SK-N-SH (cell line): ENCODE measurements around the gene KBTBD13. TPM values are rescaled to one million over a fixed set of nuclear protein-coding genes. Genes with fewer than 3 reads are reported as not detected.

Source experiments
- CTCF ChIA-PET: fragments of 300-600, 350-600 bp; formaldehyde crosslinking; extraction: SDS; loops from one replicate; lab custom pipeline; 2021; lab: Yijun Ruan, JAX
- POLR2A ChIA-PET: fragments of 350-600 bp; sonication (Branson Sonifier 250); formaldehyde crosslinking; extraction: SDS; loops from one replicate; lab custom pipeline; 2020; ENCODE audit warnings: antibody characterized with exemption, inconsistent platforms; lab: Yijun Ruan, JAX
- DNase-seq: peaks from one replicate; pipeline ENCODE4 v3.0.0; 2012
- H2AFZ ChIP-seq: fragments of 200-600 bp; sonication (generic); 2 replicates; pipeline ENCODE4 v1.8.1; 2016; ENCODE audit warnings: antibody characterized with exemption, mild to moderate bottlenecking, low read depth
- H3F3A ChIP-seq: fragments of 200-600 bp; sonication (generic); replicated peaks from 2 replicates; pipeline ENCODE3; 2016; ENCODE audit warnings: antibody characterized with exemption, mild to moderate bottlenecking; ENCODE audit not compliant: insufficient read depth
- H3K27ac ChIP-seq, 2 experiments: fragments of 200-500 bp in 1 of 2; fragments of 200-600 bp in 1 of 2; sonication (Bioruptor generic) in 1 of 2; sonication (generic), shearing (Covaris generic) in 1 of 2; 2 replicates each; pipeline versions ENCODE4 v1.5.1 to v1.6.1; 2014 to 2016; ENCODE audit warnings: low read depth in 2 of 2, inconsistent platforms in 1 of 2, low read length in 1 of 2, mild to moderate bottlenecking in 1 of 2, mixed read lengths in 1 of 2
- H3K27me3 ChIP-seq: fragments of 200-600 bp; sonication (generic), shearing (Covaris generic); 2 replicates; pipeline ENCODE4 v1.6.1; 2016; ENCODE audit warnings: mixed run types; ENCODE audit not compliant: insufficient read depth
- H3K36me3 ChIP-seq, 2 experiments: fragments of 200-500 bp in 1 of 2; fragments of 200-600 bp in 1 of 2; sonication (Bioruptor generic) in 1 of 2; sonication (generic) in 1 of 2; replicated peaks in 1 of 2; 2 replicates each; pipeline versions ENCODE3 to v1.5.1; 2014 to 2016; ENCODE audit warnings: low read length in 1 of 2, mild to moderate bottlenecking in 1 of 2; ENCODE audit not compliant: insufficient read depth in 2 of 2, control insufficient read depth in 1 of 2
- H3K4me1 ChIP-seq, 2 experiments: fragments of 200-500 bp in 1 of 2; fragments of 200-600 bp in 1 of 2; sonication (Bioruptor generic) in 1 of 2; sonication (generic), shearing (Covaris generic) in 1 of 2; 2 replicates each; pipeline versions ENCODE4 v1.5.1 to v1.6.1; 2014 to 2016; ENCODE audit warnings: low read depth in 1 of 2, low read length in 1 of 2, mixed run types in 1 of 2; ENCODE audit not compliant: insufficient read depth in 2 of 2, control insufficient read depth in 1 of 2
- H3K4me2 ChIP-seq: fragments of 200-600 bp; sonication (generic), shearing (Covaris generic); 2 replicates; pipeline ENCODE4 v1.6.1; 2017; ENCODE audit warnings: mixed run types
- H3K4me3 ChIP-seq, 2 experiments: fragments of 200-500 bp in 1 of 2; fragments of 200-600 bp in 1 of 2; sonication (Bioruptor generic) in 1 of 2; sonication (generic), shearing (Covaris generic) in 1 of 2; 2 replicates each; pipeline versions ENCODE4 v1.5.1 to v1.8.1; 2014 to 2016; ENCODE audit warnings: low read depth in 2 of 2, inconsistent platforms in 1 of 2, low read length in 1 of 2, mild to moderate bottlenecking in 1 of 2, mixed read lengths in 1 of 2, moderate library complexity in 1 of 2
- H3K79me2 ChIP-seq: fragments of 200-600 bp; sonication (generic); 2 replicates; pipeline ENCODE4 v1.8.1; 2017; ENCODE audit warnings: mild to moderate bottlenecking; ENCODE audit not compliant: insufficient read depth
- H3K9ac ChIP-seq: fragments of 200-600 bp; sonication (generic); 2 replicates; pipeline ENCODE4 v1.6.1; 2017; ENCODE audit warnings: mixed run types
- H3K9me2 ChIP-seq: fragments of 200-600 bp; sonication (generic); 2 replicates; pipeline ENCODE4 v1.6.1; 2017; ENCODE audit warnings: mixed run types
- H3K9me3 ChIP-seq: fragments of 200-600 bp; sonication (generic); 2 replicates; pipeline ENCODE4 v1.6.1; 2017; ENCODE audit warnings: mixed run types, mild to moderate bottlenecking, moderate library complexity
- H4K20me1 ChIP-seq: fragments of 200-600 bp; sonication (generic); 2 replicates; pipeline ENCODE4 v1.6.1; 2017; ENCODE audit warnings: mild to moderate bottlenecking, mixed run types; ENCODE audit not compliant: insufficient read depth
- ELF1 ChIP-seq: IDR thresholded peaks from 2 replicates; pipeline ENCODE4 v1.4.0; 2012
- EP300 ChIP-seq, 2 experiments: IDR thresholded peaks; 2 replicates each; pipeline versions ENCODE4 v1.4.0 to v1.6.1; 2012; ENCODE audit warnings: borderline replicate concordance in 1 of 2, low read depth in 1 of 2, low read length in 1 of 2
- GATA2 ChIP-seq: sonication (generic); formaldehyde crosslinking; IDR thresholded peaks from 2 replicates; pipeline ENCODE4 v1.5.0; 2020; ENCODE audit warnings: mild to moderate bottlenecking, missing genetic modification reagents
- JUND ChIP-seq: IDR thresholded peaks from 2 replicates; pipeline ENCODE4 v1.4.0; 2012
- MEF2A ChIP-seq: IDR thresholded peaks from 2 replicates; pipeline ENCODE4 v1.4.0; 2012; ENCODE audit warnings: low read depth, borderline replicate concordance
- MXI1 ChIP-seq: IDR thresholded peaks from 2 replicates; pipeline ENCODE4 v1.6.1; 2012; ENCODE audit warnings: mild to moderate bottlenecking, low read depth, low read length, improper control_type of control experiment
- NFIC ChIP-seq: IDR thresholded peaks from 2 replicates; pipeline ENCODE4 v1.4.0; 2012; ENCODE audit warnings: borderline replicate concordance
- POLR2AphosphoS5 ChIP-seq: IDR thresholded peaks from 2 replicates; pipeline ENCODE4 v1.6.1; 2012; ENCODE audit warnings: low read depth, low read length
- RAD21 ChIP-seq: IDR thresholded peaks from 2 replicates; pipeline ENCODE4 v1.6.1; 2012; ENCODE audit warnings: mild to moderate bottlenecking, low read length
- SIN3A ChIP-seq: IDR thresholded peaks from 2 replicates; pipeline ENCODE4 v1.6.1; 2012; ENCODE audit warnings: low read depth, mild to moderate bottlenecking, low read length, moderate library complexity, borderline replicate concordance
- SMC3 ChIP-seq: IDR thresholded peaks from 2 replicates; pipeline ENCODE4 v1.6.1; 2012; ENCODE audit warnings: low read depth, low read length, improper control_type of control experiment
- USF1 ChIP-seq: IDR thresholded peaks from 2 replicates; pipeline ENCODE4 v1.4.0; 2012; ENCODE audit warnings: low read depth, borderline replicate concordance
- WGBS: methylation state at CpG from one replicate; pipeline ENCODE4 v1.1.6; 2017; ENCODE audit warnings: low lambda C conversion rate; 5-methylcytosine and 5-hydroxymethylcytosine counted together
- polyA plus RNA-seq, 3 experiments: library from polyadenylated mRNA; depleted of rRNA; stranded (reverse); fragments of >200 nt; gene quantifications; 2 replicates each; pipeline ENCODE4 v1.2.3, GENCODE V29; 2012

The KBTBD13 gene
- polyA plus RNA-seq, 1 of the 3 experiments (the other 2 are of a cell fraction): not detected

GRCh38 chr15:65095011-65095746 is 18.6 kb downstream of the KBTBD13 start:
- ChIA-PET POLR2A (no interaction called here), CTCF (interaction anchor here (1.2 to 2.1 kb wide), 5 partner anchors 8 to 62 kb away, joined by 3 to 9 read pairs (median 4); no protein-coding TSS in a partner anchor)
- Histone ChIP-seq H3K79me2 (no peaks in the 10 kb centered on the region), H3K27me3 (no peaks in the 10 kb centered on the region), H3K4me2 (no peak overlapping the region), H2AFZ (no peak overlapping the region), H4K20me1 (no peaks in the 10 kb centered on the region), H3F3A (no peaks in the 10 kb centered on the region), H3K27ac (no peak overlapping the region), H3K4me1 (no peaks in the 10 kb centered on the region; a peak in 1 of 4 replicates), H3K9ac (no peak overlapping the region), H3K36me3 (peaks cover 4 to 46% of the 10 kb centered on the region in 2 experiments), H3K9me3 (no peaks in the 10 kb centered on the region), H3K4me3 (no peak overlapping the region), H3K9me2 (no peaks in the 10 kb centered on the region)
- TF ChIP-seq RAD21 (no peak), JUND (no peak), SMC3 (no peak), GATA2 (CRISPR knock-in tag) (no peak), POLR2AphosphoS5 (no peak)
- DNase-seq: no peak
- WGBS: 86% methylated on average over 5 of the region's 5 CpGs

GRCh38 chr15:65095747-65096104 is 19.2 kb downstream of the KBTBD13 start:
- ChIA-PET POLR2A (no interaction called here), CTCF (interaction anchor here (1.2 to 2.1 kb wide), 4 partner anchors 9 to 62 kb away, joined by 3 to 6 read pairs (median 4); no protein-coding TSS in a partner anchor)
- WGBS: 87% methylated on average over 4 of the region's 6 CpGs
- H3K9me2 ChIP-seq: no peaks in the 10 kb centered on the region
- no peak overlapping the region for H3K9ac ChIP-seq
- H3K4me1 ChIP-seq: no peaks in the 10 kb centered on the region; a peak in 1 of 4 replicates
- peaks cover 7 to 51% of the 10 kb centered on the region in 2 experiments for H3K36me3 ChIP-seq
- no peak overlapping the region for H3K4me2 ChIP-seq
- H3K27me3 ChIP-seq: no peaks in the 10 kb centered on the region
- H3K79me2 ChIP-seq: no peaks in the 10 kb centered on the region
- no peak overlapping the region for H2AFZ ChIP-seq
- H3K9me3 ChIP-seq: no peaks in the 10 kb centered on the region
- H3K4me3 ChIP-seq: no peak overlapping the region
- no peaks in the 10 kb centered on the region for H4K20me1 ChIP-seq
- TF ChIP-seq SMC3 (no peak), JUND (no peak), NFIC (no peak), MEF2A (no peak), USF1 (no peak), MXI1 (no peak), ELF1 (no peak), SIN3A (no peak), EP300 (IDR thresholded peaks at IDR 0.05; ENCODE audit: borderline replicate concordance in 1 of 2, low read depth in 1 of 2, low read length in 1 of 2) (no peak)
- no peaks in the 10 kb centered on the region for H3F3A ChIP-seq
- no peak overlapping the region for H3K27ac ChIP-seq
- no peak for DNase-seq
